ENCODE data around the gene TCIRG1.

TCIRG1 gene

GRCh38 chr11:68074584-68075352 is 35.9 kb downstream of the TCIRG1 start:
- H3K4me3 ChIP-seq (ENCODE audit: low read depth, low read length) = no peak overlapping the region
- TF ChIP-seq CTCF (IDR thresholded peaks at IDR 0.05; ENCODE audit: insufficient read depth, low read depth, low read length, missing control alignments) = no peak
- DNase-seq (ENCODE audit: low read depth) = no peak

- no peak for TF ChIP-seq CTCF (IDR thresholded peaks at IDR 0.05; ENCODE audit: insufficient read depth, low read depth, low read length, missing control alignments)
- DNase-seq (ENCODE audit: low read depth) = peak; percentile 11
- H3K4me3 ChIP-seq (ENCODE audit: low read depth, low read length) = no peak overlapping the region
These were observed 37.7 kb downstream of the TCIRG1 start for GRCh38 chr11:68076371-68077042.

- no peak overlapping the region for H3K4me3 ChIP-seq (ENCODE audit: low read depth, low read length)
- TF ChIP-seq CTCF (IDR thresholded peaks at IDR 0.05; ENCODE audit: insufficient read depth, low read depth, low read length, missing control alignments) = no peak
- peak; percentile 61 for DNase-seq (ENCODE audit: low read depth)
These were observed 39.1 kb downstream of the TCIRG1 start for GRCh38 chr11:68077617-68078582.

- H3K4me3 ChIP-seq (ENCODE audit: low read depth, low read length) = no peak overlapping the region
- no peak for DNase-seq (ENCODE audit: low read depth)
- no peak for TF ChIP-seq CTCF (IDR thresholded peaks at IDR 0.05; ENCODE audit: insufficient read depth, low read depth, low read length, missing control alignments)
These were observed 42.0 kb downstream of the TCIRG1 start for GRCh38 chr11:68080860-68081259.

GRCh38 chr11:68081691-68082090 is 42.9 kb downstream of the TCIRG1 start:
- TF ChIP-seq CTCF (IDR thresholded peaks at IDR 0.05; ENCODE audit: insufficient read depth, low read depth, low read length, missing control alignments) = no peak
- DNase-seq (ENCODE audit: low read depth) = no peak

GRCh38 chr11:68082481-68082880 is 43.7 kb downstream of the TCIRG1 start:
- H3K4me3 ChIP-seq (ENCODE audit: low read depth, low read length) = no peak overlapping the region
- DNase-seq (ENCODE audit: low read depth) = no peak
- TF ChIP-seq CTCF (IDR thresholded peaks at IDR 0.05; ENCODE audit: insufficient read depth, low read depth, low read length, missing control alignments) = no peak

More at GRCh38 chr11:68081691-68082090, 42.9 kb downstream of the TCIRG1 start:
- H3K4me3 ChIP-seq (ENCODE audit: low read depth, low read length) = no peak overlapping the region

Data from GM12865 (cell line).